Mesendoderm (in vitro differentiated cells): Measurements from ENCODE around the gene HNRNPH1.

Experiments used
- DNase-seq: peaks from one replicate; pipeline ENCODE4 v3.0.0; 2013
- H2AK5ac ChIP-seq: 2 replicates; pipeline ENCODE4 v1.6.1; 2013; ENCODE audit warnings: low read length, inconsistent platforms
- H2BK120ac ChIP-seq: 2 replicates; pipeline ENCODE4 v1.6.1; 2013; ENCODE audit warnings: low read depth, mild to moderate bottlenecking, low read length, moderate library complexity, mixed read lengths
- H2BK15ac ChIP-seq: replicated peaks from 2 replicates; pipeline ENCODE4 v1.6.1; 2013; ENCODE audit warnings: low read depth, mild to moderate bottlenecking, moderate library complexity
- H2BK5ac ChIP-seq: 2 replicates; pipeline ENCODE4 v1.6.1; 2013; ENCODE audit warnings: low read length, inconsistent platforms
- H3K18ac ChIP-seq: 2 replicates; pipeline ENCODE4 v1.6.1; 2013; ENCODE audit warnings: mild to moderate bottlenecking, low read length, mixed read lengths
- H3K23ac ChIP-seq: one replicate; pipeline ENCODE4 v1.6.1; 2013; ENCODE audit warnings: low read length
- H3K27ac ChIP-seq: 2 replicates; pipeline ENCODE4 v1.5.1; 2013; ENCODE audit warnings: low read depth, mild to moderate bottlenecking, inconsistent platforms, low read length, moderate library complexity
- H3K27me3 ChIP-seq: 2 replicates; pipeline ENCODE4 v1.6.1; 2013; ENCODE audit warnings: low read length, control low read depth, mild to moderate bottlenecking, inconsistent platforms; ENCODE audit not compliant: insufficient read depth, poor library complexity
- H3K36me3 ChIP-seq: 2 replicates; pipeline ENCODE4 v1.6.1; 2013; ENCODE audit warnings: low read length, inconsistent platforms; ENCODE audit not compliant: control insufficient read depth, insufficient read depth
- H3K4ac ChIP-seq: one replicate; pipeline ENCODE4 v1.6.1; 2013; ENCODE audit warnings: low read depth, mild to moderate bottlenecking, low read length, moderate library complexity
- H3K4me1 ChIP-seq: 2 replicates; pipeline ENCODE4 v1.6.1; 2013; ENCODE audit warnings: low read depth, low read length, inconsistent platforms; ENCODE audit not compliant: control insufficient read depth
- H3K4me2 ChIP-seq: 2 replicates; pipeline ENCODE4 v1.6.1; 2013; ENCODE audit warnings: low read length
- H3K4me3 ChIP-seq: 2 replicates; pipeline ENCODE4 v1.5.1; 2013; ENCODE audit warnings: mild to moderate bottlenecking, low read length
- H3K56ac ChIP-seq: one replicate; pipeline ENCODE4 v1.6.1; 2013; ENCODE audit warnings: low read length
- H3K79me1 ChIP-seq: 2 replicates; pipeline ENCODE4 v1.6.1; 2013; ENCODE audit warnings: low read length, inconsistent platforms
- H3K79me2 ChIP-seq: 2 replicates; pipeline ENCODE4 v1.6.1; 2013; ENCODE audit warnings: mild to moderate bottlenecking, low read length; ENCODE audit not compliant: control insufficient read depth, insufficient read depth
- H3K9ac ChIP-seq: 2 replicates; pipeline ENCODE4 v1.6.1; 2013; ENCODE audit warnings: low read length, inconsistent platforms
- H4K5ac ChIP-seq: one replicate; pipeline ENCODE4 v1.6.1; 2013; ENCODE audit warnings: low read length
- H4K8ac ChIP-seq: one replicate; pipeline ENCODE4 v1.6.1; 2013; ENCODE audit warnings: low read depth, mild to moderate bottlenecking, control low read depth, low read length, moderate library complexity
- WGBS: extraction: QIAGEN DNeasy Blood & Tissue Kit; methylation state at CpG from one replicate; pipeline ENCODE4 v1.1.7; 2013; ENCODE audit warnings: low lambda C conversion rate, missing lambda C conversion rate; ENCODE audit not compliant: insufficient coverage; ENCODE audit errors: extremely low coverage; 5-methylcytosine and 5-hydroxymethylcytosine counted together

The HNRNPH1 gene

GRCh38 chr5:179608131-179608581 lies 15.3 kb downstream of the HNRNPH1 start:
- H2BK15ac ChIP-seq, result no peak overlapping the region
- no peak overlapping the region for H3K4me2 ChIP-seq
- H2AK5ac ChIP-seq, result no peak overlapping the region
- no peak overlapping the region for H3K4ac ChIP-seq
- no peak overlapping the region for H3K56ac ChIP-seq
- DNase-seq, result peak; percentile 51
- no peak overlapping the region for H3K27ac ChIP-seq
- H3K9ac ChIP-seq, result no peak overlapping the region
- no peak overlapping the region for H3K23ac ChIP-seq
- H3K79me2 ChIP-seq, result no peaks in the 10 kb centered on the region
- H3K4me1 ChIP-seq, result no peaks in the 10 kb centered on the region
- no peaks in the 10 kb centered on the region for H3K27me3 ChIP-seq
- no peak overlapping the region for H4K5ac ChIP-seq
- H4K8ac ChIP-seq, result no peak overlapping the region
- no peak overlapping the region for H2BK5ac ChIP-seq
- WGBS, result no CpG with 5 or more reads among the region's 5 CpGs
- H3K18ac ChIP-seq, result no peak overlapping the region
- no peaks in the 10 kb centered on the region for H3K79me1 ChIP-seq
- no peak overlapping the region for H3K4me3 ChIP-seq
- H3K36me3 ChIP-seq, result peaks cover 20% of the 10 kb centered on the region
- no peak overlapping the region for H2BK120ac ChIP-seq

- no CpG with 5 or more reads among the region's 19 CpGs for WGBS
- H3K27ac ChIP-seq, result no peak overlapping the region
These were observed 16.1 kb downstream of the HNRNPH1 start for GRCh38 chr5:179607160-179607931.

GRCh38 chr5:179606910-179607159 lies 16.6 kb downstream of the HNRNPH1 start:
- Histone ChIP-seq H3K27ac (no peak overlapping the region), H3K4me1 (no peaks in the 10 kb centered on the region), H3K4ac (no peak overlapping the region), H2AK5ac (no peak overlapping the region), H3K4me3 (no peak overlapping the region), H2BK120ac (no peak overlapping the region), H4K5ac (no peak overlapping the region), H3K56ac (no peak overlapping the region), H3K36me3 (peaks cover 20% of the 10 kb centered on the region), H4K8ac (no peak overlapping the region), H3K18ac (no peak overlapping the region), H3K4me2 (no peak overlapping the region), H2BK5ac (no peak overlapping the region), H3K27me3 (no peaks in the 10 kb centered on the region), H3K79me1 (no peaks in the 10 kb centered on the region), H3K79me2 (no peaks in the 10 kb centered on the region), H3K23ac (no peak overlapping the region), H2BK15ac (no peak overlapping the region), H3K9ac (no peak overlapping the region)
- DNase-seq, result no peak
- WGBS, result no CpG with 5 or more reads among the region's 6 CpGs

More at GRCh38 chr5:179607160-179607931, 16.1 kb downstream of the HNRNPH1 start:
- no peak overlapping the region for H3K4ac ChIP-seq
- no peak overlapping the region for H3K9ac ChIP-seq
- H3K18ac ChIP-seq, result no peak overlapping the region
- H2BK15ac ChIP-seq, result no peak overlapping the region
- no peak overlapping the region for H3K23ac ChIP-seq
- H4K5ac ChIP-seq, result no peak overlapping the region
- no peaks in the 10 kb centered on the region for H3K4me1 ChIP-seq
- no peak overlapping the region for H4K8ac ChIP-seq
- H2BK120ac ChIP-seq, result no peak overlapping the region
- peak; percentile 60 for DNase-seq
- no peaks in the 10 kb centered on the region for H3K79me1 ChIP-seq
- H2AK5ac ChIP-seq, result no peak overlapping the region
- H3K4me2 ChIP-seq, result no peak overlapping the region
- H3K36me3 ChIP-seq, result peaks cover 16% of the 10 kb centered on the region
- no peak overlapping the region for H3K4me3 ChIP-seq
- no peaks in the 10 kb centered on the region for H3K27me3 ChIP-seq
- no peak overlapping the region for H2BK5ac ChIP-seq
- H3K56ac ChIP-seq, result no peak overlapping the region
- no peaks in the 10 kb centered on the region for H3K79me2 ChIP-seq

GRCh38 chr5:179606071-179606909 lies 17.2 kb downstream of the HNRNPH1 start:
- Histone ChIP-seq H3K36me3 (peaks cover 18% of the 10 kb centered on the region), H3K4ac (no peak overlapping the region), H3K56ac (no peak overlapping the region), H3K79me1 (no peaks in the 10 kb centered on the region), H3K9ac (no peak overlapping the region), H2BK120ac (no peak overlapping the region), H2BK5ac (no peak overlapping the region), H3K4me1 (no peaks in the 10 kb centered on the region), H3K79me2 (no peaks in the 10 kb centered on the region), H3K27ac (no peak overlapping the region), H4K8ac (no peak overlapping the region), H3K23ac (no peak overlapping the region), H3K4me2 (no peak overlapping the region), H3K27me3 (no peaks in the 10 kb centered on the region), H2AK5ac (no peak overlapping the region), H3K4me3 (no peak overlapping the region), H4K5ac (no peak overlapping the region), H2BK15ac (no peak overlapping the region), H3K18ac (no peak overlapping the region)
- DNase-seq, result no peak
- WGBS, result no CpG with 5 or more reads among the region's 21 CpGs

GRCh38 chr5:179605026-179605833 lies 18.2 kb downstream of the HNRNPH1 start:
- Histone ChIP-seq H3K56ac (no peak overlapping the region), H3K4me3 (no peak overlapping the region), H3K23ac (no peak overlapping the region), H3K4ac (no peak overlapping the region), H3K79me1 (no peaks in the 10 kb centered on the region), H4K8ac (no peak overlapping the region), H3K79me2 (no peaks in the 10 kb centered on the region), H3K4me2 (no peak overlapping the region), H3K18ac (no peak overlapping the region), H3K36me3 (peaks cover 11% of the 10 kb centered on the region), H3K27me3 (no peaks in the 10 kb centered on the region), H3K27ac (no peak overlapping the region), H2AK5ac (no peak overlapping the region), H3K4me1 (no peaks in the 10 kb centered on the region), H4K5ac (no peak overlapping the region), H2BK120ac (no peak overlapping the region), H3K9ac (no peak overlapping the region), H2BK5ac (no peak overlapping the region), H2BK15ac (no peak overlapping the region)
- DNase-seq, result no peak
- WGBS, result no CpG with 5 or more reads among the region's 10 CpGs
